GM12865 (cell line): ENCODE results near the gene DTNB.

ENCODE experiments used
- DNase-seq: peaks from one replicate; pipeline ENCODE4 v3.0.0; 2010; ENCODE audit warnings: low read depth
- H3K4me3 ChIP-seq: 2 replicates; pipeline ENCODE4 v1.5.1; 2011; ENCODE audit warnings: mild to moderate bottlenecking, low read depth, low read length, control low read depth
- TF ChIP-seq, protein P1 (sequence below): IDR thresholded peaks from 2 replicates; pipeline ENCODE4 v1.5.1; 2011; ENCODE audit warnings: low read length, control low read depth, low read depth, inconsistent platforms; ENCODE audit not compliant: insufficient read depth; ENCODE audit errors: missing control alignments

DTNB gene

DNA sequence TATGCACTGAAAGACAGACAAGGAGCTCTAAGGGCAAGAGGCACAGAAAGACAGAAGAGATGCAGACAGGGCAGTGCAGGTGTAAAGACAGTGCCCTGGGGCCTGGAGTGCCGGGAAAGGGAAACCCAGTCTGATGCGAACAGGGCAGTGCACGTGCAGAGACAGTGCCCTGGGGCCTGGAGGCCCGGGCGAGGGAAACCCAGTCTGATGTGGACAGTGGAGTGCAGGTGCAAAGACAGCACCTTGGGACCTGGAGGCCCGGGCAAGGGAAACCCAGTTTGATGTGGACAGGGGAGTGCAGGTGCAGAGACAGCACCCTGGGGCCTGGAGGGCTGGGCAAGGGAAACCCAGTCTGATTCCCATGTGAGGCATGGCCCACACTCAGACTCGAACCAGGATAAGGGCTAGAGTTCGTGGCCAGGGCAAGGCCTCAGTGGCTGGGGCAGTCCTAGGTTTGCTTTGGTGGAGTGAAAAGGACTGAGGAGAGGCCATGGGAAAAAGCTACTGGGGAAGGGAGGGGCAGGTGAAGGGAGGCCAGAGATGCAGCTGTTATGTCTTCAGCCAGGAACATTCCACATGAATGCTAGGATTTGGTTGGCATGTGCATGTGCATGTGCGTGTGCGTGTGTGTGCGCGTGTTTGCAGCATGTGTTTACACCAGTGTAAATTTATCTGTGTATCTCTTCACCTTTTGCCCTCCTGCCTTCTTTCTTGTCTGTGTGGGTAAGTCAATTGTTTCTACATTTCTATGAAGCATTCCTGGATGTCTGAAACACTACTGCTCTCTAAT lies 292.6 kb downstream of the DTNB start:
- no peak overlapping the region for H3K4me3 ChIP-seq
- TF ChIP-seq, protein P1, sequence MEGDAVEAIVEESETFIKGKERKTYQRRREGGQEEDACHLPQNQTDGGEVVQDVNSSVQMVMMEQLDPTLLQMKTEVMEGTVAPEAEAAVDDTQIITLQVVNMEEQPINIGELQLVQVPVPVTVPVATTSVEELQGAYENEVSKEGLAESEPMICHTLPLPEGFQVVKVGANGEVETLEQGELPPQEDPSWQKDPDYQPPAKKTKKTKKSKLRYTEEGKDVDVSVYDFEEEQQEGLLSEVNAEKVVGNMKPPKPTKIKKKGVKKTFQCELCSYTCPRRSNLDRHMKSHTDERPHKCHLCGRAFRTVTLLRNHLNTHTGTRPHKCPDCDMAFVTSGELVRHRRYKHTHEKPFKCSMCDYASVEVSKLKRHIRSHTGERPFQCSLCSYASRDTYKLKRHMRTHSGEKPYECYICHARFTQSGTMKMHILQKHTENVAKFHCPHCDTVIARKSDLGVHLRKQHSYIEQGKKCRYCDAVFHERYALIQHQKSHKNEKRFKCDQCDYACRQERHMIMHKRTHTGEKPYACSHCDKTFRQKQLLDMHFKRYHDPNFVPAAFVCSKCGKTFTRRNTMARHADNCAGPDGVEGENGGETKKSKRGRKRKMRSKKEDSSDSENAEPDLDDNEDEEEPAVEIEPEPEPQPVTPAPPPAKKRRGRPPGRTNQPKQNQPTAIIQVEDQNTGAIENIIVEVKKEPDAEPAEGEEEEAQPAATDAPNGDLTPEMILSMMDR: no peak
- no peak for DNase-seq

DNA sequence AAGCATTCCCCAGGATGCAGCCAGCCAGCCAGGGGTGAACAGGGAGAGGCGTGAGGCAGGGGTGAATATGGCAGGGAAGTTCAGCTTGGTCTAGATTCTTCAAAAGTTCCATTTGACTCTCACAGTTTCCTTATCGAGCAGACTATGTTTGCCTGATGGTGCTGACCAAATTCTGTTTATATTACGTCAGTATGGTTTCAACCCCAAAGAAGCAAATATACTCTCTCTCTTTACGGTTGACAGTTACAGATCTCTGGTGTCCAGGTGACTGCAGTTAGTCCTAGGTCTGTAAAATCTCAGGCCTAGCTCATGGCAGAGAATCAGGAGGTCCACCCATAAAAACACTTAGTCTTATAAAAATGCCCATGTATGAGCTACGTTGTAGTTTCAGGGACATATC lies 293.4 kb downstream of the DTNB start:
- H3K4me3 ChIP-seq: no peak overlapping the region
- DNase-seq: peak; percentile 66
- TF ChIP-seq, protein P1: no peak

DNA sequence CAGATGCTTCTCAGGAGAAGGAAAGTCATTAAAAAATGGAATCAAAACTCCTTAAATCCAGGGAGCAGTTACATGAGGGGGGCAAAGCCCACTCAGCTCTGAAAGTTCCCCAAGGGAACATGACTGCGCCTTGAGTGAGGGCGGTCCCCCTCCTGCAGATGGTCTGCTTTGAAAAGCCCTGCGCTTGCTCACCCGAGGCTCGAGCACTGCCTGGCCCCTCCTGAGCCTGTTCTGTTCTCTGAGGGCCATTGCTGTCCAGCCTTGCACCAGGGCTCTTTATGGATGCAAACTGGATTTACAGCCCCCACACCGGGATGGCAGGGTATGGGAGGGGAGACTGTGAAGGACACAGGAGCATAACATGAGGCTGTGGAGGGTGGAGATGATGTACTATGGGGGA lies 293.8 kb downstream of the DTNB start:
- DNase-seq: no peak
- TF ChIP-seq, protein P1: no peak

DNA sequence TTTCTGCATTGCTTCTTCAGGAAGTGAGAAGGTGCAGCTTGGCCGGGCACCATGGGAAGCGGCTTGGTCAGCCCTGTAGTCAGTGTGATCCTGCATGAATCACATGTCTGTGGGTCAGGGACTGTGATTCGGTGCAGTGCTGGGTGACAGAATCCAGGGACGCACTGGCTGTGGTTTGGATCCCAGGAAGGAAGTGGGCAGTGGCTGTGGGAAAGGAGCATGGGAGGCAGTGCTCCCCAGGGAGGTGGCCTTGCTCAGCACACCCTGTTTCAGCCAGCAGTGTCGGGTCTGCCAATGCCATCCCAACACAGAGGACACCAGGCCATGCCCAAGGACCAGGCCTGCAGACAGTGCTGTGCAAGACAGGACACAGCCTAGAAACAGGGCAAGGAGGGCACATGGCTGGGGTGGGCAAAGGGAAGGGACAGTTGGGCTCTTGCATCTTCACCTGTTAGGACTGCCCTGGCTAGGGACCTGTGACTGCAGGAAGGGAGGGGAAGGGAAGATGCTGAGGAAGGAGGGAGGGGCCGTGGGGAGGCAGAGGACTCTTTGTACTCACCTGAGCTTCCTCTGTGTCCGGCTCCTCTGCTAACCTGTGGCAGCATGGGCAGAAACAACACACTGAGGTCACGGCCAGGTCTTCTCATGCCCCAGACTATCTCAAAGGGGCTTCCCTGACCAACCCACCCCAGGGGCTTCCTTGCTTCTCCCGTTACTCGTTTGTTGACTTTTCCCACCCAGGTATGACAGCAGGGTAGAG lies 294.5 kb downstream of the DTNB start:
- no peak overlapping the region for H3K4me3 ChIP-seq
- TF ChIP-seq, protein P1: no peak
- DNase-seq: no peak

More for the DNA sequence above, 293.8 kb downstream of the DTNB start:
- no peak overlapping the region for H3K4me3 ChIP-seq

DNA sequence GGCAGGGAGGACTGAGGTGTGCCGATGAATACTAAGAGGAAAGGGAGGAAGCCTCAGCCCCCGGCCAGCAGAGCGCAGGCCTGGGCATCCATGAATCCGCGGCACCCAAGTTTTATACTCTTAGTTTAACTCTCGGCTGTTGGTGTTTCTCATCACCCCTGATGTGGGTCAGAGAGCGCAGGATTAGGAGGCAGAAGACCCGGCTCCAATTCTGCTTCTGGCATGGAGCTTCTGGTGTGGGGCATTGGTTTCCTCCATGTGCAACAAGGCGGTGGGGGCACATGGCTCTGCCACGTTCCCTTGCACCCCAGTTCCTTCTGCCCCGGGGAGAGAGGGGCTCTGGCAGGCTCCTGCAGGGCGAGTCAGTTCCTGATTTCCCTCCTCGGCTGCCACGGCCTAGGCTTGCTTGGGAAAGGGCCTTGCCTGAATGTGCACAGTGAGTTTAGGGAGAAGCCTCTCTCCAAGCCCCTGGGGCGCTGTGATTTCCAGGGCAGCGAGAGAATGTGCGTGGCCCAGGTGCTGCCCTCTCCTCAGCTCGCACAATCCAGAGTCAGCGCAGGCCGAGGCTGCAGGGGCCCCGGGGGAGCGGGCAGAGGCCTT lies 295.5 kb downstream of the DTNB start:
- TF ChIP-seq, protein P1: no peak
- H3K4me3 ChIP-seq: no peak overlapping the region
- no peak for DNase-seq

DNA sequence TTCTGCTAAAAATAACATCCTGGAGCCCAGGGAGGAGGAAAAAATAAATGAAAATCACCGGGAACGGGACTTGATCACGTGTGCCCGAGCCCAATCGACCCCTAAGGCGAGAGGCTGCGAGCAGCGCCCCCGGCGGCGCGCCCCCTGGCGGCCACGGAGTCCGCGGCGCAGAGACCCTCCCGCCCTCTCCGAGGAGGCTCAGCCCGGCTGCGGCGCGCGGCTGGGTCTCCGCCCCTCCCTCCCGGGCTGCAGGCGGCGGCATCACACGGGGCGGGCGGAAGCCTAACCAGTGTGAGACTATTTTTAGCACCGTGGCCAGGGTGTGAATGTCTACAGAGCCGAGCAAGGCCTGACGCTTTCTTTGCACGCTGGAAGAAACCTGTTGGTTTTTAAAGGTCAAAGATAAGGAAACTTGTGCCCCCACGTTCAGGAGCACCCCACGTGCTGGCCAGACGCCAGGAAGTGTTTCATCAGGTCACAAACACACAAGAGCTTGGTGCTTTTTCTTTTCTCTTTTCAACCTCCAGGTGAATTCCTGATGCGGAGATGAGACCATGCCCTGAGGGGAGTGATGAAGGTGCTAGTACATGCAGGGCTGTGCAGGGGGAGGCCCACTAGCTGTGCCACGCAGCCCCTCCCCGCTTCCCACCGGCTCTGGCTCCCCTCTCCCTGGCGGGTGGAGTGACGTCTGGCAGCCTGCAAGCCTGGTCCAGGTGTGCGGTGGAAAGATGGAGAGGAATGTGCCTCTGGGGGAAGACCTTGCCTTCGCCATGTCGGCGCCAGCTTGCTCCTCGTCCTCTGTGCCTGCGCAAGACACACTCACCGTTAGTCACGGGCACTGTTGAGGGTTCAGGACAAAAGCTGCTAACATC lies 296.4 kb downstream of the DTNB start:
- TF ChIP-seq, protein P1: peak; percentile 93
- H3K4me3 ChIP-seq: peak overlapping the region; percentile 41
- peak; percentile 97 for DNase-seq
